KMS-11 (cell line): Measurements from ENCODE around the gene NPPC.

Experiments
- H2AFZ ChIP-seq: fragments of 200-600 bp; sonication (generic); 2 replicates; pipeline ENCODE4 v1.6.1; 2016; ENCODE audit warnings: antibody characterized with exemption, mixed run types, low read depth
- H3K27ac ChIP-seq: fragments of 200-600 bp; sonication (generic); 2 replicates; pipeline ENCODE4 v1.6.1; 2016; ENCODE audit warnings: mild to moderate bottlenecking, mixed run types
- H3K27me3 ChIP-seq: fragments of 200-600 bp; sonication (generic); 2 replicates; pipeline ENCODE4 v1.6.1; 2017; ENCODE audit warnings: mild to moderate bottlenecking, low read depth, mixed run types, moderate library complexity; ENCODE audit not compliant: insufficient read depth
- H3K36me3 ChIP-seq: fragments of 200-600 bp; sonication (generic); 2 replicates; pipeline ENCODE4 v1.6.1; 2017; ENCODE audit warnings: mild to moderate bottlenecking, mixed run types; ENCODE audit not compliant: insufficient read depth
- H3K4me1 ChIP-seq: fragments of 200-600 bp; sonication (generic); 2 replicates; pipeline ENCODE4 v1.6.1; 2016; ENCODE audit warnings: mild to moderate bottlenecking, low read depth, mixed run types; ENCODE audit not compliant: poor library complexity, severe bottlenecking
- H3K4me2 ChIP-seq: fragments of 200-600 bp; sonication (generic); 2 replicates; pipeline ENCODE4 v1.7.0; 2016; ENCODE audit warnings: mild to moderate bottlenecking, mixed run types
- H3K4me3 ChIP-seq: fragments of 200-600 bp; sonication (generic); IDR thresholded peaks from 2 replicates; pipeline ENCODE4 v1.6.1; 2017; ENCODE audit warnings: low read depth, low read length, mixed read lengths; ENCODE audit not compliant: insufficient read depth
- H3K79me2 ChIP-seq: fragments of 200-600 bp; sonication (generic); 2 replicates; pipeline ENCODE4 v1.6.1; 2016; ENCODE audit warnings: low read depth, mixed run types; ENCODE audit not compliant: insufficient read depth
- H3K9ac ChIP-seq: fragments of 200-600 bp; sonication (generic); 2 replicates; pipeline ENCODE4 v1.6.1; 2016; ENCODE audit warnings: mild to moderate bottlenecking, mixed run types
- H4K20me1 ChIP-seq: fragments of 200-600 bp; sonication (generic); 2 replicates; pipeline ENCODE4 v1.6.1; 2016; ENCODE audit warnings: mild to moderate bottlenecking, mixed run types; ENCODE audit not compliant: insufficient read depth
- CTCF ChIP-seq: fragments of 200-600 bp; sonication (generic); conservative IDR thresholded peaks from 2 replicates; pipeline ENCODE4 v1.6.1; 2017; ENCODE audit warnings: low read depth, mild to moderate bottlenecking, antibody characterized with exemption, low read length, moderate library complexity, mixed read lengths

NPPC gene

GRCh38 chr2:231931481-231931915, 5.3 kb upstream of the NPPC start:
- Histone ChIP-seq H3K4me2 (no peak overlapping the region), H3K9ac (no peak overlapping the region), H3K27ac (no peak overlapping the region), H3K4me1 (peaks cover 5% of the 10 kb centered on the region), H3K79me2 (no peaks in the 10 kb centered on the region), H4K20me1 (no peaks in the 10 kb centered on the region), H2AFZ (no peak overlapping the region), H3K4me3 (no peak overlapping the region), H3K27me3 (peaks cover under 1% of the 10 kb centered on the region; the same call in 1 of the 2 replicates), H3K36me3 (no peaks in the 10 kb centered on the region)
- no peak for TF ChIP-seq CTCF

GRCh38 chr2:231930593-231931281, 4.5 kb upstream of the NPPC start:
- Histone ChIP-seq H3K27me3 (peaks cover 3% of the 10 kb centered on the region; the same call in 1 of the 2 replicates), H3K79me2 (no peaks in the 10 kb centered on the region), H3K9ac (no peak overlapping the region), H3K4me3 (no peak overlapping the region), H2AFZ (no peak overlapping the region), H3K4me2 (no peak overlapping the region), H4K20me1 (no peaks in the 10 kb centered on the region), H3K27ac (no peak overlapping the region), H3K36me3 (no peaks in the 10 kb centered on the region), H3K4me1 (no peaks in the 10 kb centered on the region)
- TF ChIP-seq CTCF: no peak

- no peaks in the 10 kb centered on the region for H3K4me1 ChIP-seq
- H3K4me3 ChIP-seq: no peak overlapping the region
- no peaks in the 10 kb centered on the region for H3K79me2 ChIP-seq
- no peaks in the 10 kb centered on the region for H4K20me1 ChIP-seq
- H3K36me3 ChIP-seq: no peaks in the 10 kb centered on the region
- H3K4me2 ChIP-seq: no peak overlapping the region
- TF ChIP-seq CTCF: peak; percentile 46
- H2AFZ ChIP-seq: no peak overlapping the region
- H3K27ac ChIP-seq: no peak overlapping the region
- no peak overlapping the region for H3K9ac ChIP-seq
- peaks cover 3% of the 10 kb centered on the region; the same call in 1 of the 2 replicates for H3K27me3 ChIP-seq
Measured at GRCh38 chr2:231929961-231930592, 3.9 kb upstream of the NPPC start.

- H3K4me3 ChIP-seq: no peak overlapping the region
- peaks cover 5% of the 10 kb centered on the region; the same call in 1 of the 2 replicates for H3K27me3 ChIP-seq
- H3K79me2 ChIP-seq: no peaks in the 10 kb centered on the region
- H3K27ac ChIP-seq: no peak overlapping the region
- no peak overlapping the region for H3K4me2 ChIP-seq
- H2AFZ ChIP-seq: no peak overlapping the region
- no peaks in the 10 kb centered on the region for H3K4me1 ChIP-seq
- H3K36me3 ChIP-seq: no peaks in the 10 kb centered on the region
- H4K20me1 ChIP-seq: no peaks in the 10 kb centered on the region
- no peak overlapping the region for H3K9ac ChIP-seq
- TF ChIP-seq CTCF: no peak
Measured at GRCh38 chr2:231928901-231929725, 2.9 kb upstream of the NPPC start.
